OCI-LY1 (cell line): ENCODE results near the gene GMDS.

Experiments
- CTCF ChIP-seq: fragments of 200-600 bp; sonication (generic), shearing (Covaris generic); IDR thresholded peaks from 2 replicates; pipeline ENCODE4 v1.5.1; 2017; ENCODE audit warnings: mild to moderate bottlenecking, antibody characterized with exemption, low read length, moderate library complexity, mixed read lengths
- EZH2 ChIP-seq: fragments of 200-600 bp; sonication (generic), shearing (Covaris generic); IDR thresholded peaks from 2 replicates; pipeline ENCODE4 v1.8.0; 2017; ENCODE audit warnings: borderline replicate concordance, mixed run types, mild to moderate bottlenecking, antibody characterized with exemption, low read length, moderate library complexity, mixed read lengths

GRCh38 chr6:2285510-2285909, 40.1 kb upstream of the GMDS start:
- TF ChIP-seq CTCF: no peak
- TF ChIP-seq EZH2: no peak
